GM12864 (cell line): Measurements from ENCODE around the gene DUSP6.

Experiments used
- DNase-seq: peaks from one replicate; pipeline ENCODE4 v3.0.0-alpha.2; 2011; ENCODE audit warnings: low read depth
- H3K4me3 ChIP-seq: 2 replicates; pipeline ENCODE4 v1.5.1; 2011; ENCODE audit warnings: mild to moderate bottlenecking, low read depth, low read length, control low read depth
- CTCF ChIP-seq: IDR thresholded peaks from 2 replicates; pipeline ENCODE4 v1.5.1; 2011; ENCODE audit warnings: low read depth, mild to moderate bottlenecking, moderate library complexity, low read length, control low read depth, inconsistent platforms; ENCODE audit errors: missing control alignments

Gene DUSP6

GRCh38 chr12:89328151-89329030 lies 23.9 kb downstream of the DUSP6 start:
- H3K4me3 ChIP-seq = no peak overlapping the region
- TF ChIP-seq CTCF = no peak
- no peak for DNase-seq

DNA sequence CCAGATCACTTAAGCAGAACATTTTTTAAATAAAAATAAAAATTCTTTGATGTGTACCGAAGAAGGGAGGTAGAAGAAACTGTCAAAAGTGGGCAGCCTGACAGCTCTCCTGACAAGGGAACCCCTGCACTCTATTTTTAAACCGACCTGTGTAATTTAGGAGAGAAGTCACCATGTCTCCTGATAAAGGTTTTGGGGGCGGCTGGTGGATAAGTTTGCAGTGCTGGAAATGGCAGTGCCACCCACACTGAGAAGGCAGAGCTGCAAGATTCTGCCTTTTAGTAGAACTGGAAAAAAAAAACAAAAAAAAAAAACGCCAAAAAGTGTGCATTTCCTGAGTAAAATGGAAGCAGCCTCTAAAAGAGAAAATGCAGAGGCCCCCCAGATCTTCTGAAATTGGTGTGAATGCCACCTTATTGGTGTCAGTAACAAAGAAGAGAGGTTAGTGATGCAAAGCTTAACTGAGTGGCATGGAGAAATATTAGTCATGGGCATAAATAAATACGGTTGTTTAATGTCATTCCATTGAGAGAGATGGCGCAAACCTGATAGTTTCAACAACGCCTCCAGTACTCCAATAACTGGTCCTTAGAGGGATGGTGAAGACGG lies 24.7 kb downstream of the DUSP6 start:
- DNase-seq = no peak
- H3K4me3 ChIP-seq = no peak overlapping the region
- no peak for TF ChIP-seq CTCF

GRCh38 chr12:89326239-89327040 lies 25.9 kb downstream of the DUSP6 start:
- TF ChIP-seq CTCF = no peak
- DNase-seq = no peak
- no peak overlapping the region for H3K4me3 ChIP-seq

DNA sequence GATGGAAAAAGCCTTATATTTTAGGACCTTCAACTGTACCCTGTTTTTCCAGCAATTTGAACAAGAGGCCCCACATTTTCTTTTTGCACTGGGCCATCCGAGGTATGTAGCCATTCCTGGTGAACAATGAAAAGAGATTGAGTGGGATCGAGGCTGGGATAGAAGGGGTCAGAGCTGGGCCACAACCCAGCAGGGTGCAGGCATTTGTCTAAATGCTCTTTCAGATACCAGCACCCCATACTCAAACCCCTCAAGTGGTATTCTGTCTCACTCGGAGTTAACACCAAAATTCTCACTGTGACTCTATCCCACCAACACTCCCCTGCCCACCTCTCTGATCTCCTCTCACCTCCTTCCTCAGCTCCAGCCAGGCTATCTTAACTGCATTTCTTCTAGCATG lies 26.8 kb downstream of the DUSP6 start:
- no peak for TF ChIP-seq CTCF
- no peak overlapping the region for H3K4me3 ChIP-seq
- DNase-seq = no peak

DNA sequence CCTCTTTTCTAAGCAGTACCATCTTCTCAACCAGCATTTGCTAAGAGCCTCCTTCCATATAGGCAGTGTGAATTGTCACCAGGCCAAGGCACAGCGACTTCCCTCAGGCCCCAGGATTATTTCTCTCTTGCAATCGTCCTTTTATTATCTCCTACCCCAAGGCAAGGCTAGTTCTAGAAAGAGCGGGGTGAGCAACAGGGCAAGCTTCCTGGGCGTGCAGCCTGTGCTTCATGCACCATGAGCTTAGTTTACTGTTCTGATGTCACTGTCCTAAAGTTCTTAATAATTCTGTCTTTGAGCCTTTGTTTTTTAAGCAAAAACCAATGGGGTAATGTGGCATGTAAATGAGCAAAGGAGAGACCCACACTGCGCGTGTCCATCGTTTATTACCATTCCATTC lies 27.9 kb downstream of the DUSP6 start:
- TF ChIP-seq CTCF = no peak
- no peak for DNase-seq
- no peak overlapping the region for H3K4me3 ChIP-seq

DNA sequence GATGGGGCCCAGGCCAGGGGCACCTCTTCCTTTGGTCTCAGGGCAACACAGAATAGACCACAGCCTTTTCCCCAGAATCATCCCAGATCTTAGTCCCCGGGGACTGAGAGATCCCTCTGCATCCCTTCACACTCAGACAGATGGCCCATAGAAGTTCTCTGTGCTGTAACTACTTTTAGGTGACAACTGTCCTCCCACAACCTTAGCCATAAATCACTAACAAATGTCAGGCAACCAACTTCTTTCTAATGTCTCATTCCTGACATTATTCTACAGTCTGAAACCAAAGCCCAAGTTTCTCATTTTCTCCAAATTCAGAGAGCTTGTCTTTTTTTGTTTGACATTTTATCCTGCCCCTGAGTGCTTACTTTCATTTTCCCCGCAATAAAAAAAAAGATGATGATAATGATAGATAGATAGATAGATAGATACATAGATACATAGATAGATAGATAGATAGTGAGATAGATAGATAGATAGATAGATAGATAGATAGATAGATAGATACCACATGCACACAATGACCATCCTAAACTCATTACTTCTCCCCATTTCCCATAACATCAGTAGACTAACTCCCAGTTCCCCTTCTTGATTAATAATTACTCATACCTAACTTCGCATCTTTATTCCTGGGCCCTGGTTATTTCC lies 28.6 kb downstream of the DUSP6 start:
- no peak for TF ChIP-seq CTCF
- no peak for DNase-seq
- H3K4me3 ChIP-seq = no peak overlapping the region
